22Rv1 (cell line): Measurements from ENCODE around the gene MRPL23.

Experiments used
- H3K27ac ChIP-seq: fragments of 450-650 bp; 2 replicates; pipeline ENCODE4 v1.5.1; 2017
- ZFX ChIP-seq: fragments of 450-650 bp; IDR thresholded peaks from 2 replicates; pipeline ENCODE4 v1.6.1; 2017; ENCODE audit warnings: antibody characterized with exemption, borderline replicate concordance
- TF ChIP-seq, protein P1 (sequence below): fragments of 450-650 bp; IDR thresholded peaks from 2 replicates; pipeline ENCODE4 v1.5.1; 2017; ENCODE audit warnings: mild to moderate bottlenecking

MRPL23 gene

DNA sequence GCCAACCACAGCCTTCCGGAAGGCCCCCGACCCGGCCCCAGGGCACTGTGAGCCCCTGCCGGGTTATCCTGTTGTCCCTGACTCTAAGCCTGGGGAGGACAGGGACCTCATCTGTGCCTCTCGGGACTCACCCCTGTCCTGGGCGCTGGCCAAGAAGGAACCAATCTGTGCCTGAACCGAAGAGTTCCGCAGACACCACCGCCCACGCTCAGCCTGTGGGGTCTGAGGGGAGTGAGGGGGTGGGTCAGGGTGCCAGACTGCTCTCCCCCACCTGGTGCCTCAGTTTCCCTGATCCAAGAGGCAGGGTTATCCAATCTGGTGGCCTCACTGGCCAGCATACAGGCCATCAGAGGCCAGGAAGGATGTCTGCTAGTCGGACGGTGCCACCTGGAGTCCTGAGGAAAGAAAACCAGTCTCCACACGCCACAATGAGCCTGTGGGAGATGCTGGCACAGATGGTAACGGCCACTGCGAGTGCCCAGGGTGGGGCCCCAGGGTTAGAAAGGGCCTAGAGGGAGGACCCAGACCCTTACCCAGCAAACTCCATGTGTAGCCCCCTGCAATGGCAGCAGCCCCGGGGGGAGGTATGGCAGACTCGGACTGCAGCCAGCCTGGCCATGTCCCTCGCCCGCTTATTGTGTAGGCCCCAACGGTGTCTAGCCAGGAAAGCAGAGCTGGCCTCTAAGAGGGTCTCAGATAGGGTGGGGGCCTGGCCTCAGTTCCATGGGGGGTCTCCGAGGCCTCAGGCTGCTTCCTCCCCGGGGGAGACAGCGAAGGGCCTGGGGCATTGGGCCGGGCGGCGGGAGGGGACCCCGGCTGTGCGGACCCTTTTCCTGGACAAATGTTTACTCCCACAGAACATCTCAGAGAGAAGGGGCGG lies 28.5 kb upstream of the MRPL23 start:
- TF ChIP-seq, protein P1, sequence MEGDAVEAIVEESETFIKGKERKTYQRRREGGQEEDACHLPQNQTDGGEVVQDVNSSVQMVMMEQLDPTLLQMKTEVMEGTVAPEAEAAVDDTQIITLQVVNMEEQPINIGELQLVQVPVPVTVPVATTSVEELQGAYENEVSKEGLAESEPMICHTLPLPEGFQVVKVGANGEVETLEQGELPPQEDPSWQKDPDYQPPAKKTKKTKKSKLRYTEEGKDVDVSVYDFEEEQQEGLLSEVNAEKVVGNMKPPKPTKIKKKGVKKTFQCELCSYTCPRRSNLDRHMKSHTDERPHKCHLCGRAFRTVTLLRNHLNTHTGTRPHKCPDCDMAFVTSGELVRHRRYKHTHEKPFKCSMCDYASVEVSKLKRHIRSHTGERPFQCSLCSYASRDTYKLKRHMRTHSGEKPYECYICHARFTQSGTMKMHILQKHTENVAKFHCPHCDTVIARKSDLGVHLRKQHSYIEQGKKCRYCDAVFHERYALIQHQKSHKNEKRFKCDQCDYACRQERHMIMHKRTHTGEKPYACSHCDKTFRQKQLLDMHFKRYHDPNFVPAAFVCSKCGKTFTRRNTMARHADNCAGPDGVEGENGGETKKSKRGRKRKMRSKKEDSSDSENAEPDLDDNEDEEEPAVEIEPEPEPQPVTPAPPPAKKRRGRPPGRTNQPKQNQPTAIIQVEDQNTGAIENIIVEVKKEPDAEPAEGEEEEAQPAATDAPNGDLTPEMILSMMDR = no peak
- no peak for TF ChIP-seq ZFX
- no peak overlapping the region for H3K27ac ChIP-seq

DNA sequence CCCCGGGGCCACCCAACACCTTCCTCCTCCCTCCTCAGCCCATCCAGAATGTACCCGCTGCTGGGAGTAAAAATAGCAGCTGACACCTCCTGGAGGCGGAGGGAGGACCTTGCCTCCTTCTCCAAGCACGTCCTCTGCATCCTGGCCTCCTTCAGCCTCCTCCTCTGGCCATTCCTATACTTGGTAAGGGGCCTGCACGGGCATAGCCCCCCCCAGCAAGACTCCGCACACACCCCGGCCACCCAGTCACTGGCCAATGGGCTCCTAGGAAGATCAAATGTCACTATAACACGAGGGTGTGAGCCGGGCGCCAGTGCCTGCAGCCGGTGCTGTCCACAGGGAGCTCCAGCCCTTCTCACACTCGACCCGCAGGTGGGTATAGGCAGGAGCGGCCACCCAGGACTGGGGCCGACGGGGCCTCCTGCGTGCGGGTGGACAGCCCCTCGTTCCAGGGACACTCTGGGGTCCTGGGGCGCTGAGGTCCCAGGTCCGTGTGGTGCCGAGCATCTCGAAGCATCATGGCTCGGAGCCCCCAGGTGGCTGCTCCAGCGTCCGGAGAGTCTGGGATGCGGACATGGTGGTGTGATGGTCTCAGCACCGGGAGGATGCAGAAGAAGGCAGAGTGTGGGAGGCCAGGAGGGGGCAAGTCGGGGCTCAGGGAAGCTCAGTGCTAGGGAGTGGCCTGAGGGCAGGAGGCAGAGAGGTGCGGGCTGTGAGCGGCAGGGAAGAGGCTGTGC lies 27.6 kb upstream of the MRPL23 start, which contains the start of gene TNNT3:
Gene TNNT3, plus strand, starts transcription at position 313 of the 737 bp plus-strand sequence. CDS start 3,172 bp downstream, outside the sequence.
- TF ChIP-seq ZFX = no peak
- TF ChIP-seq, protein P1 = no peak
- H3K27ac ChIP-seq = no peak within 1 kb of the TSS

DNA sequence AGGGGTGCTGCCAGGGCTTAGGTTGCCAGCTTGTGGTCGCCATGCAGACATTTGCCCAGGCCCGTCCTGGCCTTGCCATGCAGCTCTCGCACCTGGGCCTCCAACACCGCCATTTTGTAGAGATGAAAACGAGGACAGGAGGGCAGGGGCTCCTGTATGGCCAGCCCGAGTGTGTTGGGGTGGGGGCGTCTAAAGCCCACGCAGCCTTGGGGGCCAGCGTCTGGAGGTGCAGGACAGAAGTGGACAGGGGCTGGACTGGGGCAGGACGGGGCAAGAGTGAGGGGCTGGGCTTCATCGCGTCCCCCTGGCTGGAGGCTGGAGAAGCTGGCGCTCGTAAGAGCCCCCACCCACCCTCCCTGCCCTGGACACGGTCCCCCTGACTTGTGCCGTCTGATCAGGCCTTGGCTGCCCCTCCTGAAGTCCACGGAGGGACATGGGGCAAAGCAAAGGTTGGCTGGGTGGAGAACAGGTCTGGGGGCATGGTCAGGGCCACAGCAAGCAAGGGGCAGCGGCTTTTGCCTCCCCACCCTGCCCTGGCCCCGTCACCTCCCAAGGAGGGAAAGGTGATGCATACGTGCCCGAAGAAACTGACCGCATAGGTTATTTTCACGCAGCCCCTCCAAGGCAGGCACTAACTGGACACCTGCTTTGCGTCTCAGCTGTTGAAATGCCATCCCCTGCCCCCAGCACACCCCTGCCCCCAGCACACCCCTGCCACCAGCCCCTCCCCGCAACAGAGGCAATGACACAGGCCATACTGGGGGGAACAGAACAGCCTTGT lies 26.8 kb upstream of the MRPL23 start:
- TF ChIP-seq ZFX = no peak
- TF ChIP-seq, protein P1 = no peak
- no peak overlapping the region for H3K27ac ChIP-seq

DNA sequence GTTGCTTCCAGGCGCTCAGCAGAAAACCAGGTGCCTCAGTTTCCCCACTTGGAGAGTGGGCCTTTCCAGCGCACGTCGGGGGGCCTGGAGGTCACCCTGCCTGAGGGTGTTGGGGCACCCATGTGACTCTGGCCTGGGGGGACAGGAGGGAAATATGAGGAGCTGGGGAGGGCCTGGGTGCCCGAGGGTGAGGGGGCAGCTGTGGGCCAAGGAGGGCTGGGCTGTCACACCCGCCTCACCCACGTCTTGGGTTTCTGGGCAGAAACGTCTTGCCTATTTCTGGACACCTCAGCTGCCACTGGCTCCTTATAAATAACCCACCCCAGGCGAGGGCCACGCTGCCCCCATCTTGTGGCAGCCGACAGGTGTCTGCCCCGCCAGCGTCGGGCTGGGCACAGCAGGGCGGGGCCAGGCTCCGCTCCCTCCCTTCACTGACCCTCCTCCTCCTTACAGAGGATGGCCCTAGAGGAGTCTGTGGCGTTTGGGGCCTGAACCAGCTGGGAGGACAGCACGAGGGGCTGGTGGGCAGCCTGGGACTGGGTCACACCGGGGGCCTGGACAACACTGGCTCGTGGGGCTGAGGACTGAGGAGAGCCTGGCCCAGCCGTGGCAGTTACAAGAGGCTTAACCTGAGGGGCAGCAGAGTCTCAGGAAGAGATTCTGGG lies 26.1 kb upstream of the MRPL23 start:
- H3K27ac ChIP-seq = no peak overlapping the region
- TF ChIP-seq ZFX = no peak
- TF ChIP-seq, protein P1 = 0 out of 2 replicates have a peak, but pooled peaks have one; percentile 4

DNA sequence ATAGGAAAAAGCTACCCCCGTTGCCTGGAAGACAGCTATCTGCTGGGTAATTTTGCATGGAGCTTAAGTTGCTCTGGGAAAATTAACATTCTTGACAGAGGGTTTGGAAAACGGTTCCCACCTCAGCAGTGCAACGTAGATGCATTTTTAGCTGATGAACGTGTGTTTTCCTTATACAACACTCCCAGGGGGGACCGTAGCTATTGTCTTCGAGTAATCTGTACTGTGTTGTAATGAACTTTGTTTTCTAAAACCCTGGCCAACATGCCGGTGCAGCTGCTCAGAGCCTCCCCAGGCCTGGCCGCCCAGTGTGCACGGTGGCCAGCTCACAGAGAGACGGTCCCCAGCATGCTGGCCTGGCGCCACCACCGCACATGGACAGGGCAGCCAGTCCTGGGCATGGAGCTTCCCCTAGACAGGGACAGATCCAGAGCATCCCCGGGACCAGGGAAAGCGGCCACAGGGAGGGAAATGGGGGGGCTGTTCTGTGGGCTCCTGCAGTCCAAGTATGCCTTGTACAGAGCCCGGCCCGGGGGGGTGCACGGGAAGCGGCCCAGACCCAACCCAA lies 25.5 kb upstream of the MRPL23 start:
- no peak for TF ChIP-seq ZFX
- TF ChIP-seq, protein P1 = no peak
- no peak overlapping the region for H3K27ac ChIP-seq

DNA sequence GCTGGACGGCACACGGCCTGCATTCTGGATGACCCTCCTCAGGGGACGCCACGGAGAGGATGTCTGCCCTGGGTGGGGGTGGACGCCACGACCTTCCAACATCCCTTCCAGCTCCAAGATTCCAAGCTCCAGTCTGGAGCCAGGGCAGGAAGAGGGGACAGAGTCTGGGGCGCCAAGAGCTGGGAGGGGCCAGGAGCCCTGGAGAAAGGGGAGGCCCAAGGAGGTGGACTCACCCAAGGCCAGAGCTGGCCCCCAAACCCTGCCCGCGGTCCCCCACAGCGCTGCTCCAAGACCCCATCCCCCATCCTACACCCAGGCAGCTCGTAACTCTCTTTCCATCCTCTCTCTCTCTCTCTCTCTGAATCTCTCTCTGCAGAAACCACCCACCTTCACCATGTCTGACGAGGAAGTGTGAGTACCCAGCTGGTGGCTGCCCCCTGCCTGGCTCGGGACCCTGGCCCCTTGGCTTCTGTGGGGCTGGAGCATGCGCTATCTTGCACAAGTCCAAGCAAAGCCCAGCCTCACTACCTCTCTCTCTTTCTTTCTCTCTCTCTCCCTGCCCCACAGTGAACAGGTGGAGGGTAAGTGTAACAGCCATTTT lies 24.6 kb upstream of the MRPL23 start:
- H3K27ac ChIP-seq = no peak overlapping the region

More for the DNA sequence above, 24.6 kb upstream of the MRPL23 start:
- no peak for TF ChIP-seq ZFX
- TF ChIP-seq, protein P1 = no peak
